ENCODE data around the gene LHFPL6.

Gene LHFPL6

DNA sequence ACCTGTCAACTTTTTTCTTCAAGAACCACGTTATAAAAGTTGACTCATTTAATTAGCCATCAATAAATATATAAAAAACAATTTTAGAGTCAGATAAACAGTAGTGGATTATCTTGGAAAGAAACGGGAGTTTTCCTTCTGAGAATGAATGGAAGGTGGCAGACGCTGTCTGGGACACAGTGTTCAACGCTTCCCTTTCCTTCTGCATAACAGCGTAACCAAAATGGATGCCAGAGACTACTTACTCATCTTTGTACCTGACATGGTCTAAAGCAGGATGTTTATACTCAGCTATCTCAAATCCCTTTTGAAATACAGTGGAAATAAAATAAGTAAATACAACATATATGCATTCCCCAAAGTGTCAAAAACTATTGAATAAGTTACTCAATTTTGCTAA, 195.2 kb downstream of the LHFPL6 start:
- DNase-seq: no peak

DNA sequence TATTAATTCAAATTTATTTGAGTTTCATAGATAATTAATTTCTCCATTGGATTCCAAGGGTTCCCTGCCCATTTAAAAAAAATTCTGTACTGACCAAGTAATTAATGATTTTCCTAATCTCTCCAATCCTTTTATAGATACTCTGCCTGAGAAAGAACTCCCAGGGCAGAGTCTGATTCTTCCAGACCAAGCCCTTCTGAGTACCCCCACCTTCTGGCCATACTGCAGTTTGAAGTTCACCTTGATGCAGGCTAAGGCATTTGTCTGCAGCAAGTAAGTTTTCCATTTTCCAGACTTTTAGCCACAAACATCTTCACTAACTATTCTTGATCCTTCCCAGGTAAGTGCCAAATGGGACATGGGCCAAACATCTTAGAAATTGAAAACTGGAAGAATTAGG, 195.9 kb downstream of the LHFPL6 start:
- DNase-seq: no peak

- DNase-seq: no peak
These were observed 196.3 kb downstream of the LHFPL6 start for GRCh38 chr13:39406688-39407087.

GRCh38 chr13:39405596-39406205, 197.3 kb downstream of the LHFPL6 start:
- no peak for DNase-seq

DNA sequence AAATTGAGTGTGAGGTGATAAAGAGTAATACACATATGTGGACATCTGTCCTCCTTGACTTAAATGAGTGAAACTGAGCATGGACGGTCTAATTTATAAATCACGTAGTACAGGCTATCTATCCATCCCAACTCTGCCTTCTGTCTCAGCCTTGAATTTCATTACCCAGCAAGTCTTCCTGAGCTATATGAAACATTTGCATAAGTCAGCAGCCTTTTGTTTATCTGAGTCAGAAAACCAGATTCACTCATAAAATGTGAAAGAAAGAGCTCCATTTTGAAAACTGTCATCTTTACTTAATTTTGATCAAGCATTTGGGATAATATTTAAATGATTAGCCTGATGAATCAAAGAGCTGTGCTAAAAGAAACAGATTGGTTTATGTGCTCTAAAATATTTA, 197.9 kb downstream of the LHFPL6 start:
- DNase-seq: no peak

DNA sequence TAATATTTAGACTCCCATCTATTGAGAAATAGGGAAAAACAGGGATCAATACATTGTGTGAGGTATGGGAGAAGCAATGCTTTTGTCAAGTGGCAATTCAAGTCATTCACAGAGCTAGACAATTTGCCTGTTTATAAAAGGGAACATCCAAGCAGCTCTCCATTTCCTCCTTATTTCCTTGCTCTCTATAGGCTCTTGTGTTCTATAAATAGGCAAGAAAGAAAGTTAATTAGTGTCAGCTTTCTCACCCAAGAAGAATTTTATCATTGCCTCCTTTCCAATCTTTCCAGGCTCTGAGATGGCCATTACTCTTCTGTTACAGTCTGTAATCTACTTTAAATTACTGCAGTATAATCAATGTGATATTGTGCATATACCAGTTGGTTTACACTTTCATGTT, 199.9 kb downstream of the LHFPL6 start:
- DNase-seq: no peak

- no peak for DNase-seq
These were observed 200.6 kb downstream of the LHFPL6 start for GRCh38 chr13:39402221-39402970.

- no peak for DNase-seq
These were observed 201.2 kb downstream of the LHFPL6 start for GRCh38 chr13:39401756-39402155.

DNA sequence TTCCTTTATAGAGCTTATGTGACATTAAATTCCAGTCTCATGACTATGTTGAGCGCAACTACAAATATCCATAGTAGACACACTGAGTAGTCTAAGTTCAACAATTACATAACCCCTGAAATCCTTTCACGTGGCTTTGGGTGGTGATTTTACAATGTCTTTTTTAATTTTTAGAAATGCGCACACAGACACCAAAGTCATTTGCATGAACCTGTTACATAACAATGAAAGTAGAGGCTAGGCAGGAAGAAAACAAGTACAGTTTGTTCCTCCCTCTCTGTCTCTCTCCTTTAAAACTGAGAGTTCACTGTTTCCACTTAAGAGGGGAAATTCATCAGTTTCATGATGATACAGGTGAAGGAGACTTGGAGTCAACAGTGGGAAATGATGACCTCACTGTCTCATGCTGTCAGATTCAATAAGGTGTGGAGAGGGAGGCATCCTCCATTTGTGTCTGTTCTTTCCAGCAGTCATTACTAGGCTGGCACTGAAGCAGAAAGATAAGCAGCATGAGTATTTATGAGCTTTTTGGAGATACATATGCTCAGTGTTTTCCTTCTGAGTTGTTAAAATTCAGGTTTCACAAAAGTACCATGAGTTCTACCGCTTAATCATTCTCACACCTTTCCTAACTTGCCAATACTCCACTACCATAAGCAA, 201.8 kb downstream of the LHFPL6 start:
- no peak for DNase-seq

DNA sequence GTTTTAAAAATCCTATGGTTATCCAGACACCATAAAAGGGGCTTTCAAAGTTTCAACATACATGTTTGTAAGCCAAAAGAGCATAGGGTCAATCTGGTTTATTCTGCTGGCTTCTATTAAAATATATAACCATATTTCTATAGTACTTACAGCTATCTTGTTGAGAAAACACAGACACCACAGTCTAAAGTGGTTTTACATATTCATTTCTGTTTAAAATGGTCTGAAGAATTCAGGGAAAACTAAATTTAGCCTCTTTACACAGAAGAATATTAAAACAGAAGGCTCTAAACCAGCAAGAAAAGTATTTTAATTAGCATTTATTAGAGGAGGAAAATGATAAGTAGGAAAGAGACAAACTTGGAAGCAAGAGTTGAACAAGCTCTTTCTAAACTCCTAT, 203.9 kb downstream of the LHFPL6 start:
- no peak for DNase-seq

DNA sequence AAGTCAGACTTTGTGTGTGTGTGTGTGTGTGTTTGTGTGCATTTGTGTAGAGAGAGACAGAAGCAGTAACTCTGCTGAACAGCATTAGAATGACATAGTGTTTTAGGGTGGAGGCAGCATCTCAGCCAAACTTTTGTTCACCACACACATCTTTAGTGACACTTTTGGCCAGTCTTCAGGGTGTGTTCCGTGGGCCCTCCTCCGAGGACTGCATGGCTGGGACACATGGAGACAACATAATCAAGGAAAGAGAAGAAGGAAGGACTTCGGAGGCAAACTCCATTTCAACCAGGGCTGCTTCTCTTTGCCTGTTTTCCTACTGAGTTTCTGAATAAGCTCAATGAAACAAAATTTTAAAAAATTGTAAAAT, 205.1 kb downstream of the LHFPL6 start:
- no peak for DNase-seq

GRCh38 chr13:39397226-39397895, 205.6 kb downstream of the LHFPL6 start:
- no peak for DNase-seq

- DNase-seq: no peak
These were observed 208.0 kb downstream of the LHFPL6 start for GRCh38 chr13:39394796-39395678.

- no peak for DNase-seq
These were observed 211.2 kb downstream of the LHFPL6 start for GRCh38 chr13:39391761-39392160.

DNA sequence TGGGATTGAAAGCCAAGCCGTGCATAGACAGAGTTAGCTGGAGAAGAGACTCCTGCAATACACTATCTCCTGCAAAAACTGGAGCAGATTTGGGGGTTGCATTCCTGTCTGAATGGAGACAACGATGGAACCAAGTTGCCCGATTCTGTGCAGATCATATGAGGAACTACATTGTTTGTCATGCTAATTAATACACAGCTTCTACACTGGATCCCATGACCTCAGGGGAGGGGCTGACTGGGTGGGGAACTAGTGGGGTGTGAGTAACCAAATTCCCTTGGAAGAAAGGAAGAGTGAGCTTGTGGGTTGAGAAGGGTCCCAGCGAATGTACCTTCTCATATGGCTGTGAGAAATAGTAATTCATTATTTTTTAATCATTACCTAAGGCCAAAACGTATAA, 214.0 kb downstream of the LHFPL6 start:
- DNase-seq: no peak

DNA sequence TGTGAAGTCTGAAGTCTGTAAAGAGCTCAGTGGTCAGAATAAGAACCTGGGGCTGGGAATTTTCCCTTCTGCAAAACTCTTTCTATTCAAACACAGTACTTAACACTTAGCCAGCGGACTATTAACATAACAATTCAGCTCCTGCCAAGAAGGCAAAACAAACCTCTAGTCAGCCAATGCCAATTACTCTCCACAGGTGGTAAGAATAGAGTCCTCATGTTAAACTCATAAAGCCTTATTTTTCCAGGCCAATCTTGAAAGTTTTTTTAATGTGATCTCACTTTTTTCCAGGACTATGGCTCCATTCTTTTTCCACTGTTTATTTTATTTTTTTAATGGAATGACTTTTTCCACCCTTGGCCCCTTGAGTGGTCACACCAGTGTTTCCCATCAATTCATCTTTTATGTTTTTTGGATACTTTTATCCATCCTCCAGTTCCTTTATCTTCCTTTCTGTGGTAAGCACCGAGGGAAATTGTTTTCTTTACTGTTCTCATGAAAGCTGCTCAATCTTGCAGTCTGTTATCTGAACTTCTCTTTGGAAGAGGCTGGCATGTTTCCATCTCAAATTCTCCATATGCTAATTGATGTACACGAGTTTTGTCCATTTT, 217.3 kb downstream of the LHFPL6 start:
- no peak for DNase-seq

DNA sequence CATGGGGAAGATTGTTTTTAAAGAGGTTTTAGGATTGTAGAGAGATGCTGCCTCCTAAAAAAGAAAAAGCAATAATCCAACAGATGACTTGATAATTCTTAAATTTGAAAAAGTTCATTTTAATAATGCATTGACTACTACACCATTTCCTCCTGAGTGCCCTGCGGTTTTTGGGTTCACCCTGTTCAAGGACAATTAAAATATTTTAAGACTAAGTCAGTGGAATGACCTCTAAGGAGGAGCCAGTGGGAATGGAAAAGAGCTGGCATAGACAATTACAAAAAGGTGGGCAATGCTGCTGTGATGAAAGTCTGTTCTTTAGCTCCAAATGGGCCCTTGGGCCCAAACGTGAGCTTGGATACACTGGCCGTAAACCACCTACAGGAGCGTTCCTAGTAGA, 217.8 kb downstream of the LHFPL6 start:
- no peak for DNase-seq

GRCh38 chr13:39381456-39381855, 221.5 kb downstream of the LHFPL6 start:
- no peak for DNase-seq

DNA sequence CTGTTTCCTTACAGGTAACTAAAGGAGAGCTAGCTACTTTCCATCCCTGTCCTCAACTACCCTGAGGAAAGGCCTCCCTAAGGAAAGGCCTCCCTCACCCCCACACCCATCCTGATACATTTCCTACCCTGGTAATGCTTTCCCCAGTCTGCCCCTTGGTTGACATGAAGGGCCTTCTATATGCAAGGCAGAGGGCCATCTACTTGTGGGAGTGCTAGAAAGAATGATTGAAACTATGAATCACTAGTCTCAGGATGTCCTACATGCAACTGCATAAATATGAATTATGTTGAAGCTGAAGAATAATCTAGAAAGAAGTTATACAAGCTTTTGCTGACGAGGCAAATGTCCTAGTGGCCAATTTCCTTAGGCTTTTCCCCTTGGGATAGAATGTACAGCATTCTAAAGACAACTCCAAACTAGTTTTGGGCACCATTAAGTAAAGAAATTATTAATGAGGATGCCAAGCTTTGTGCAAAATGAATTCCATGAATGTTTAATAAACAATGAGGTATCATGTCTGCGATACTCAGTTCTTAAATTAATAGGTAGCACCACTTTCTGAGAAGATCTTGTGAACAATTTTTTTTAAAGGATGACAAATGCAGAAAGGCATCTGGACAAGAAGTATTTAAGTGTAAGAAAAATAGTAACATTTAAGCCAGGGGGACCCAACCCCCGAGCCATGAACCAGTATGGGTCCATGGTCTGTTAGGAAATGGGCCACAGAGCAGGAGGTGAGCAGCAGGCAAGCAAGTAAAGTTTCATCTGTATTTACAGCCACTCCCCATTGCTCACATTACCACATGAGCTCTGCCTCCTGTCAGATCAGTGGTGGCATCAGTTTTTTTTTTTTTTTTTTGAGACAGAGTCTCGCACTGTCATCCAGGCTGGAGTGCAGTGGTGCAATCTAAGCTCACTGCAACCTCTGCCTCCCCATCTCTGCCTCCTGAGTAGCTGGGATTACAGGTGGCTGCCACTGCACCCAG, 223.0 kb downstream of the LHFPL6 start:
- no peak for DNase-seq

GRCh38 chr13:39379118-39379517, 223.9 kb downstream of the LHFPL6 start:
- no peak for DNase-seq

DNA sequence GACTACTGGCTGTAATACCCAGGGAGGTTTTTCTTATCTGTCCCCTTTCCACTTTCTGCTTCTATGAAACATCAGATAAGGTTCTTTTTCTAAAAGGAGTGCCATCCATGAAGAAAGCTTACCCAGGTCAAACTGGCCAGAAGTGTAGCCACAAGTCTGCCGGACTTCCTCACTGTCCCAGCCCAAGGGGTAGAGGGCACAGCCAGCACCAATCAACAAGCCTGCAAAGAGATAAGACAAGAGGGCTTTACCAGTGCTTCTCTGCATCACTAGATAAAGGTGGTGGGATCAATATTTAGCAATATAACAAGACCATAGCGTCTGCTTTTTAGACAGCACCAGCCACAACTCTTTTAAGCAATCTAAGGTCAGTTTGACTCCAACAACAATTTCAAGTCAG, 224.7 kb downstream of the LHFPL6 start:
- no peak for DNase-seq

Data from bone marrow (tissue), 2 donors.